GM19324 (cell line): ENCODE results near the gene LRRC70.
"Not testable (repeated sequence)": the region's sequence is repeated elsewhere in the genome, so short reads cannot be mapped to it uniquely, and the experiment has no call there.

Experiments used
- ATAC-seq: cut with Tn5 transposase; IDR thresholded peaks from one replicate; pipeline ENCODE4 v1.9.1; 2021; ENCODE audit warnings: mild to moderate bottlenecking, moderate library complexity; ENCODE audit not compliant: unreplicated experiment, low FRiP score

LRRC70 gene

DNA sequence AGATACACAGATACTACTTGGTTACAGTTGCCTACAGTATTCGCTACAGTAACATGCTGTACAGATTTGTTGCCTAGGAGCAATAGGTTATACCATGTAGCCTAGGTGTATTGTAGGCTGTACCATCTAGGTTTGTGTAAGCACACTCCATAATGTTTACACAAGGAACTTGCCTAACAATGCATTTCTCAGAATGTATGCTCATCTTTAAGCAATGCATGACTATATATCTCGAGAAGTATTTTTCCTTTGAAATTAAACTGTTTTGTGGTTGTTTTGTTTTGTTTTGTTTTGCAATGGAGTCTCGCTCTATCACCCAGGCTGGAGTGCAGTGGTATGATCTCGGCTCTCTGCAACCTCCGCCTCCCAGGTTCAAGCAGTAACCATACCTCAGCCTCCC lies 25.3 kb downstream of the LRRC70 start:
- no peak for ATAC-seq

DNA sequence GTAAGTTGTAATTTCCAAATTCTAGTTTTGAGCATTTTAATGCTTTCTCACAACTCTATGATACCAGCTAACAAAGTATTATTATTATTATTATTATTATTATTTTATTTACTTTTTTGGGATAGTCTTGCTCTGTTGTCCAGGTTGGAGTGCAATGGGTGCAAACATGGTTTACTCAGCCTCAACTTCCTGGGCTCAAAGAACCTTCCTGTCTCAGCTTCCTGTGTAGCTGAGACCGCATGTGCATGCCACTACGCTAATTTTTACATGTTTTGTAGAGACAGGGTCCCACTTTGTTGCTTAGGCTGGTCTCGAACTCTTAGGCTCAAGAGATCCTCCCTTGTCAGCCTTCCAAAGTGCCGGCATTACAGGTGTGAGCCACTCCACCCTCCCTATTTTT lies 27.0 kb downstream of the LRRC70 start:
- no peak for ATAC-seq

DNA sequence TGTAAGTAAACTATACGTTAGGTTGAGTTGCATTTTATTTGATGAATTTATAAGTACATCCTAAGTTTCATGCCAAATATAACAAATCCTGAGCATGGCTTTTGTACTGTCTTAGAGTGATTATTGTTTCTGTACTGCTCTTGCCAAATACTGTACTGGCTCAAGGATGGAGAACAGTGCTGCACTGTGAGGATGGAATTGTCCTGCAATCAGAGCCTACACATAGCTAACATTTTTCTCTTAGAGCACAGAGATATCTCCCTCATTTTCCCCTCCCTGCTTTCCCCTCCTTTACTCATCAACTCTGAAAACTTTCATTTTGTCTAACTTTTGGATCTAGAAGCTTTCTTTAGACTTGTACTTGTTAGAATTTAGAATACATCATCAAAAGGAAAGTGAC lies 28.3 kb downstream of the LRRC70 start:
- no peak for ATAC-seq

DNA sequence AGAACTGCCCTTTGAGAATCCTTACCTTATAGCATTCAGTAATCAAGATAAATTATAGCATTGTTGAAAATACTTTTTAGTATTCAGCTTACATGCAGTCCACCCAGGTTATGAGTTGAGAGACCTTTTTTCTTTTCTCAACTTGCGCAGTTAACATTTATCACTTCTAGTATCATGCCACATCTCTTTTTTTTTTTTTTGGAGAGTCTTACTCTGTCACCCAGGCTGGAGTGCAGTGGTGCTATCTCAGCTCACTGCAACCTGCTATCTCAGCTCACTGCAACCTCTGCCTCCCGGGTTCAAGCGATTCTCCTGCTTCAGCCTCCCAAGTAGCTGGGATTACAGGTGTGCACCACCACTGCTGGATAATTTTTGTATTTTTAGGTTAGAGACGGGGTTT lies 29.0 kb downstream of the LRRC70 start:
- ATAC-seq: no peak

DNA sequence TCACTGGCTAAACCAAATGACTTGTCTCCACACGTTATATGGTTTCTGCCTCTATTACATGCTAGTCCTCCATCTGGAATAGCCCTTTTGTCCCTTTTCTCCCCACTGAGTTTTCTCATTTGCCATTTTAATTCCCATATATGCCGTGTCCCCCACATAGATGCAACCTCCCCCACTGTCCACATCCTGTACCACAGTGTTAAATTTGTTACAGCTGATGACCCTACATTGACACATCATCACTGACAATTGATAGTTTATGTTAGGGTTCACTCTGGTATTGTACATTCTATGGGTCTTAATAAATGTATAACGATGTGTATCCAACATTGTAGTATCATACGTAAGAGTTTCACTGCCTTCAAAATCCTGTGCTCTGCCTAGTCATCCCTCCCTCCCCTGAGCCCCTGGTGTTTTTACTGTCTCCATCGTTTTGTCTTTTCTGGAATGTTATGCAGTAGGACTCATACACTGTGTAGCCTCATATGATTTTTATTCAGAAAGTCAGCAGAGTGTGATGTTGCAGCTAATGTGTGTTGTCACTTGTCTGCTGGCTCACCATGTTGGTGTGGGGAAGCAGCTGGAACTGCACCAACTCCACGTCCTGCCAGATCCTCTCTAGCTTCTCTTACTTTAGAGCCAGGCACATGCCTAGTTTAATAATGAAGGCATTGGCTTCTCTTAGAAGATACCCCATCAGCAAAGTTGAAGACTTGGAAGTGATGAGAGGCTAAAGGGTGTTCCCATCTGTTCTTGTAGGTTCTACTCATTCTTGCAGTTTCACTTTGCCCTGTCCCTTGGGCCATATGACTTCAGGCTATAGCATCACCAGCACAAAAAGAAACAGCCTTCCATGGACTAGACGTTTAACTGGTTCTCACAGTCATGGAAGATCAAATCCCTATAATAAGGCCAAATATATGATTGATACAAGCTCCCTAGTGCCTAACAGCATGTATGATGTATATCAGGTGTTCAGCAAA lies 30.2 kb downstream of the LRRC70 start:
- ATAC-seq: no peak

DNA sequence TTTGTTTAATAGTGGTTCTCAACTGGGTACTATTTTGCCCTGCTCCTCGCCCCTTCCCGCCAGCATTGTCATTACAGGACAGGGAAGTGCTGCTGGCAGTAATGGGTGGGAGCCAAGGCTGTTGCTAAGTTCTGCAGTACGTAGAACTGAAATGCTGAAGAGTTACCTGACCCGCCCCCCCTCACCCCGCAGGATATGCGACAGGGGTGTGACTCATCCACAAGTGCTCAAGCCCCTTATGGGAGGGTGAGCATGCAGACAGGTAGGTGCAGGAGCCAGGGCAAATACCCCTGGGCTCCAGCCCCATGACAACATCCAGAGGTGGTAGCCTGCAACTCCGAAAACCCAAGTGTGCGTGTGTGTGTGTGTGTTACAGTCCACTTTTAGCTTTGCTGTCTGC lies 35.7 kb downstream of the LRRC70 start:
- no peak for ATAC-seq

DNA sequence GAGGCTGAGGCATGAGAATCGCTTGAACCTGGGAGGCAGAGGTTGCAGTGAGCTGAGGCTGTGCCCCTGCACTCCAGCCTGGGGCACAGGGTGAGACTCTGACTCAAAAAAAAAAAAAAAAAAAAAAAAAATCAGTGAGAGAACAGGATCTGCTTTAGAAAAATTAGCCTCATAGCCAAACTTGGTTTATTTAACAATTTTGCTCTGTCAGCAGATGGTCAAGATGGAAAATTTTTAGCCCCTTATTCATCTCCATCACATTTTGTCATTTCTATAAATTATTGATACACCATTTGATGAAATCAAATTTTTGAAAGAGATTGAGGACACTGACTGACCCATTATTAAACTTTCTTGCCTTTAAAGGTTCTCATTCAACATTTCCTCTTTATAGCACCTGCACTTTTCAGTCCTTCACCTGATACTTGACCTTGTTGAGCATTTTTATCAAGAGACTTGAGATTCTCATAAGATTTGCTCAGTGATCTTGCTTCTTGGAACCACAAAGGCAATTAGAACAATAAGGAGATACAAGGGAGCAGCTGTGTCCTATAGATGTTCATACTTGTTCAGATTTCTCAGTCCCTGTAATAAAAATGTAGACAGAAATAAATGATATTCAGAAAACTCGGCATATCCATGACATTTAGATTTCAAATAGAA lies 38.1 kb downstream of the LRRC70 start:
- ATAC-seq: no peak

DNA sequence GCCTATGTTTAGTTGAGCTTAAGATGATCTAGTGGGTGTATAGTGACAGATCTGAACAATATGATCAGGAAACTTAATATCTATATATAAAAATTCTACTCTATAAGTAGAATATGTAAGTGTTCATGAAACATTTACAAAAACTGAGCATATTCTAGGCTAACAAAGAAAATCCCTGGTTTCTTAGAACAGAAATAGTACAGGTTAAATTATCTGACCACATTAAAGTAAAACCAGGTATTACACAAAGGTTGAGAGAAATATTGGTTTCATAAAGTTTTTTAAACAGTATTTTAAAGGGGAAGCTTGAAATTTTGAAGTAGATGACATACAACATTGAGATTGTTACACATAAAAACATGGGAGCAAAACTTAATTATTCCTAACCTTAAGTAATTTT lies 39.3 kb downstream of the LRRC70 start:
- no peak for ATAC-seq

DNA sequence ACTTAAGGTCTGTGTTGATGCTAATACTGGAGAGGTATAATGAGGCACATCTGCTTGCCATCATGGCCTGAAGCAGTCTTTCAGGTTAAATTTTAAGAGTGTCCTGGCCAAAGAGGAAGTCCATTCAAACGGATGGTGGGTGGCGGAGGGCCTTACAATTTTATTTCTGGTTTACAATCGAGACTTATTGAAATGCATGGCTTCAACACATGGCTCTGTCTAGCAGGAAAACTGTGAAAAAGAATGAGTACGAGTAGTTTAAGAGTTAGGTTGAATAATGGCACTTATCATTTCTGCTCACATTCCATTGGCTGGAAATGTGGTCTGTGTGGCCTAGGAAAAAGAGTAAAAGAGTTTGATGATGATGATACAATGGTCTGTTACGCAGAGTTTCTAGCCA lies 42.1 kb downstream of the LRRC70 start:
- ATAC-seq: no peak

DNA sequence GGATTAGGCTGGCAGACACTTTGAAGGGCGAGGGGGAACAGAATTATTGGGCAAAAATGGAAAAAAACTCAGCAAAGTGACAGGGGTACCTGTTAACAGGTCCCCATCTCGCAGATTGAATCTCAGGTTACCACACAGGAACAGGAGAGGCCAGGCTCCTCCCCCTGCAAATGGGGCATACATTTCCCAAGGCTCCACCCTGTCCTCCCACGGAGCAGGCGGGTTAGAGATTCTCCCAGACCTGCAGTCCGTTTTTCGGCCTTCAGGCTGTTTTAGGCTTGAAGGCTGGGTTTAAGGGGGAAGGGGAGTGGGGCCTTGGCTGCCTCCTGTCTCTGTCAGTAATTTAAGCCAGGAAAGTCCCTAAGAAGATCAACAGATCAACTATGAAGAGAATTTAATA lies 42.7 kb downstream of the LRRC70 start:
- no peak for ATAC-seq

DNA sequence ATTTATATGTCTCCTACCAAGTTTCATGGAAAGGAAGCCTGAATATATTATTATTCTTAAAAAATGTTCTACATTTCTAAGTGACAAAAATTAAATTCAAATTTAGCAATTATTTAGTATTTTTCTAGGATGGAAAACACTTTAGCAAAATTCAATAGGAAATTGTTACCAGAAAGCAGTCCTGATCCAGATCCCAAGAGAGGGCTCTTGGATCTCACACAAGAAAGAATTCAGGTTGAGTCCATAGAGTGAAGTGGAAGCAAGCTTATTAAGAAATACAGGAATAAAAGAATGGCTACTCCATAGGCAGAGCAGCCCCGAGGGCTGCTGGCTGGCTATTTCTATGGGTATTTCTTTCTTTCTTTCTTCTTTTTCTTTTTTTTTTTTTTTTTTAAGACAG lies 44.7 kb downstream of the LRRC70 start:
- ATAC-seq: no peak

DNA sequence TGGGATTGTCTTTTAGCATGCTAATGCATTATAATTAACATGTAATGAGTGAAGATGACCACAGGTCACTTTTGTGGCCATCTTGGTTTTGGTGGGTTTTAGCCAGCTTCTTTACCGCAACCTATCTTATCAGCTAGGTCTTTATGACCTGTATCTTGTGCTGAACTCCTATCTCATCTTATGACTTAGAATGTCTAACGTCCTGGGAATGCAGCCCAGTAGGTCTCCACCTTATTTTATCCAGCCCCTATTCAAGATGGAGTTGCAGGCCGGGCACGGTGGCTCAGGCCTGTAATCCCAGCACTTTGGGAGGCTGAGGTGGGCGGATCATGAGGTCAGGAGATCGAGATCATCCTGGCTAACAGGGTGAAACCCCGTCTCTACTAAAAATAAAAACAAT lies 45.8 kb downstream of the LRRC70 start:
- not testable (repeated sequence) for ATAC-seq

DNA sequence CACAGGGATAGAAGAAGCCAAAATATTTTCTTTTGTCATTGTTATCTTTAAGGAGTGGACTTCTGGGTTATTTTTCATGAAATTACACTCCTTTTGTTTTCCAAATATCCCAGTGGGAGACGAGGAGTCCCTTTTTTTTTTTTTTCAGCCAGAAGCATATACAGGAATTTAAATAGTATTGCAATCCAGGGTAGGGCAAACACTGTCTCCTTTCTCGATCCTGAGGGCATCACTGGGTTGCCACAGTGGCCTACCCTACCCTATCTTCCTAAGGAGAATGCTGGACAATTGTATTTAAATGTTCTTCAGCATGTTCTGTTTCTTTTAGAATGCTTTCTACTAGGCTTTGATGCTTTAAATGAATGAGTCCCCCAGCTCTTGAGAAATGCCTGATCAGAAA lies 47.9 kb downstream of the LRRC70 start:
- no peak for ATAC-seq

DNA sequence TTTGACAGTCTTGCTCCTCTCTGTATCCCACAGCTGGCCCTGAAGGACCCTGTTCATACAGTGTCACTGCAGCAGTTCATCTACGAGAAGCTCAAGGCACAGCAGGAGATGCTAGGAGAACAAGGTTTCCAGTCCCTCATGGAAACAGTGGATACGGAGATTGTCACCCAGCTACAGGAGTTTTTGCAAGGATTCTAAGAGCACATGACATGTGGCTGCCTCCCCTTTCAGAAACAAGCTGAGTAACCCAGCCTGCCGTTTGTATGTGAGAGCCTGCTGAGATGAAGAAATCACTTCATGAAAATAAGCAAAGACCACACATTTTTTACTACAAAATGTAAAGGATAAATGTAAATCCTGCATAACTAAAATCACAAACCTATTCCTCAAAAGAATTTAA lies 48.5 kb downstream of the LRRC70 start:
- ATAC-seq: no peak

DNA sequence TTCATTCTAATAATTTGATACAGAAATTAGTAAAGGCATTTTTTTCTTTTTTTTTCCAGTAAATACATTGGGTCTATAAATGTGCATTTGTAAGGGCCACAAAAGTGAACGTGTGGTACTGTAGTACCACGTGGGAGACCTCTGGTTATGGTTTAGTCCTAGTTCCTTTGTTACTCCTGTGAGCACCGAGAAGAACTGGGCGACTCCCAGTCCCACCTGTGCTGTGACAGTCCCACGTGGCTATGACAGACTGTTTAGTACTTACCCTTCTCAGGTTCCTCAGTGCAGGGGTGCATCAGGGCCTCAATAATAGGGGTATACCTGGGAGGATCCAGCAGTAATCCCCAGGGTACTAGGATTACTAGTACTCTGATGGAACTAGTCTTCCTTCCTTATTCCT lies 49.3 kb downstream of the LRRC70 start:
- ATAC-seq: no peak
